Uterus (tissue), 2 donors: ENCODE results near the gene ME1.

Experiments
- CTCF ChIP-seq, 4 experiments: fragments of 200-600 bp in 2 of 4; fragments of 450-650 bp in 2 of 4; sonication (generic) in 2 of 4; IDR thresholded peaks; one replicate each; pipeline ENCODE4 v1.5.1; 2016 to 2019; ENCODE audit warnings: antibody characterized with exemption in 4 of 4, mild to moderate bottlenecking in 2 of 4, moderate library complexity in 1 of 4
- POLR2A ChIP-seq, 2 donors: fragments of 450-650 bp; IDR thresholded peaks; one replicate each; pipeline ENCODE4 v1.6.1; 2016; ENCODE audit warnings: antibody characterized with exemption in 2 of 2, mild to moderate bottlenecking in 1 of 2, moderate library complexity in 1 of 2

DNA sequence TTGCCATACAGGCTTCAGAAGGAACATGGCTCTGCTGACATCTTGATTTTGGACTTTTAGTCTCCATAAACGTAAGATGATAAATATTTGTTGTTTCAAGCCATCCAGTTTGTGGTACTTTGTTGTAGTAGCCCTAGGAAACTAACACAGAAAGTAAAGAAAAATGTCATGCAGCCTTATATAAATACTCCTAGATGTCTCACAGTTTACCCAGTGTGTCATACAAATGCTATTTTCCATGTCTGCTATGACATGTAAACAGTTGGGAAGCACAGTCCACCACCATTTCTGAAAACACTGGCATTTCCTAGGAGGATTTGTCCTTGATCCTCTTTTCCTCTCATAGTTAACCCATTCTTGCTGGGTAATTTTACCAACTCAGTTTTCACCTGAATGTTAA lies 30.6 kb upstream of the ME1 start:
- TF ChIP-seq CTCF (IDR thresholded peaks at IDR 0.05) = no peak
- TF ChIP-seq POLR2A (IDR thresholded peaks at IDR 0.05) = no peak
